SK-MEL-5 (cell line): ENCODE results near the gene IST1. TPM values are rescaled to one million over a fixed set of nuclear protein-coding genes. Genes with fewer than 3 reads are reported as not detected.

Experiments
- DNase-seq: peaks from one replicate; pipeline ENCODE4 v3.0.0-alpha.2; 2016; ENCODE audit warnings: low read depth, low spot score
- in situ Hi-C: cut with HindIII; loops from 2 replicates; pipeline ENCODE4 v1.10.0; 2016; ENCODE audit warnings: low sequenced_read_pairs, high pct_unique_total_duplicates, low pct_unique_long_range_greater_than_20kb
- total RNA-seq: library from RNA; depleted of rRNA; stranded (reverse); fragments of >200 nt; shearing (Covaris generic); gene quantifications from 2 replicates; pipeline ENCODE4 v1.2.3, GENCODE V29; 2014

Gene IST1
- total RNA-seq, 1 experiment from 2014 or later: 163 TPM

DNA sequence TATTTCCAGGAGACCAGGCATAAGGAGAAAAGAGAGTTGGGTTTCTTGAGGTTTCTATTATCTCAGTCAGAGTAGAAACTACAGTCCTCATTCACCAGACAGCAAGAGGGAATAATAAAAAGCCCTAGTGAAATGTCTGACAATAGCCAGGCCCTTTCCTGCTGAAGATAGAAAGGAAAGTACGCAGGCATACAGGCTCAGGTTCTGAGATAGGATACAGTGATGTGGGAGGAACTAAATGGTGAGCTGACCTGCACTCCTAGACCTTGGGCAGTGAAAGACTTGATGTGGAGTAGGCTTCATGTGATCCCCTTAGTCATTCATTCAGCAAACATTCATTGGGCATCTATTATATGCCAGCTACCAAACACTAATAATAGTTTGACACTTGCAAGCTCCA is 26.2 kb upstream of the IST1 start:
- DNase-seq: no peak
- in situ Hi-C loops: no loop called here

DNA sequence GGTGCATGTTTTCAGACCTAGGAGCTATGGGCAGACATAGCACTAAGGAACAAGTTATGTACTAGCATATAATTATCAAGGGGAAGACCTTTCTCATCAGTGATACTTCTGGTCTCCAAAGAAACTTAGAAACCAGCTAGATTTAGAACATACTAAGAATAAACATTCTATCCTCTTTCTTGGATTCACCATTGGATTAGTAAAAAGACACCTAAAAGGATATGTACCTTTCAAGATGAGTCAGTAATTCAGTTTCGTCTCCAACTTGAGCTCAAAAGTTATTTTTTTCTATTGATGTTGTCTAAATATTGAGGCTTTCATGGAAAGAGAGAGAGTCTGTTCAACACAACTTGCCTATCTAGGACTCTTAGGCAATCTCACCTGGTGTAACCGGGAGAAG is 24.5 kb upstream of the IST1 start:
- DNase-seq: no peak
- in situ Hi-C loops: no loop called here

DNA sequence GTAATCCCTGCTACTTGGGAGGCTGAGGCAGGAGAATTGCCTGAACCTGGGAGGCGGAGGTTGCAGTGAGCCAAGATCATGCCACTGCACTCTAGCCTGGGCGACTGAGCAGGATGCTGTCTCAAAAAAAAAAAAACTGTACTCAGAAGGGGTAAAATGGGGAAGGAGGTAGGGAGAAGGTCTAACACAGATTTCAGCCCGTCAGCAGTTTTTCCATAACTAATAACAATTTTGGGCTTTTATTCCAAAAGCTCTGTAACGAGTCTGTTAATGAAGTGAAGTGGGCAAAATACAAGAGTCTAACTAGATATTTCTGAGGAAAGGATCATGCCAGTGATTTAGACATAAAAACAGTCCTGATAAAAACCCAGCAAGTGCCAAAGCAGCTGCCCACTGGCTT is 22.1 kb upstream of the IST1 start:
- DNase-seq: no peak
- in situ Hi-C loops: no loop called here

DNA sequence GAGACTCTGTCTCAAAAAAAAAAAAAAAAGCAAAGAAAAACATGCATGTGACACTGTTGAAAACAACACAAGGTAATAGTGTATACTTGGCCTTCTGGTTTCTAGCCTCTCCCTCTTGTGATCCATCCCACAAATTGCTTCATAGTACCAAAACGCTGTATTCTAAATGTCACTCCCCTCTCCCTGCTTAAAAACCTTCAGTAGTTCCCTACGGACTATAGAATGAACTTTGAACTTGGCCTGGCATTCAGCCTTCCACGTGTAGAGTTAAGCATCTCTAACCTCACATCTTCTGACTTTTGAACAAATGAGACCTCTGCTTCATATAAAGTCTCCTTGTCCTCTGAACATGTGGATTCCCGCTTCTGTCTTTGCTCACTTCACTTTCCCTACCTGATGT is 16.4 kb upstream of the IST1 start:
- in situ Hi-C loops: no loop called here
- no peak for DNase-seq

DNA sequence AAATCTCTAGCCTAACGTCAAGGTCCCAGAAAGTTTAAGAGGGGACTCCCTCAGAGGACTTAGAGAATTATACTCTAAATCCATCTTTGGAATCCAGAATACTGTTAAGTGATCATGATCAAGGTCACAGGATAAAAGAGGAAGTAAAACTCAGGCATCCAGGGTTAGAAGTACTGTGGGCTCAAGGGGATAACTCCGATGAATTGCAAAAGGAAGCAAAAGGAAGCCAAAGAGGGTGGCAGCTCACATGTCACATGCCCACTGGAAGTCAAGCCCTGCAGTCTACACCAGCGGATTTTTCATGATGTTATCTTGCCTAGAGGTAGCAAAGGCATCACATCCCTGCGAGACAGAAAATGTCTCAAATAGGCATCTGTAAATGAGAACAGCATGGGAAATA is 15.2 kb upstream of the IST1 start:
- in situ Hi-C loops: no loop called here
- no peak for DNase-seq

DNA sequence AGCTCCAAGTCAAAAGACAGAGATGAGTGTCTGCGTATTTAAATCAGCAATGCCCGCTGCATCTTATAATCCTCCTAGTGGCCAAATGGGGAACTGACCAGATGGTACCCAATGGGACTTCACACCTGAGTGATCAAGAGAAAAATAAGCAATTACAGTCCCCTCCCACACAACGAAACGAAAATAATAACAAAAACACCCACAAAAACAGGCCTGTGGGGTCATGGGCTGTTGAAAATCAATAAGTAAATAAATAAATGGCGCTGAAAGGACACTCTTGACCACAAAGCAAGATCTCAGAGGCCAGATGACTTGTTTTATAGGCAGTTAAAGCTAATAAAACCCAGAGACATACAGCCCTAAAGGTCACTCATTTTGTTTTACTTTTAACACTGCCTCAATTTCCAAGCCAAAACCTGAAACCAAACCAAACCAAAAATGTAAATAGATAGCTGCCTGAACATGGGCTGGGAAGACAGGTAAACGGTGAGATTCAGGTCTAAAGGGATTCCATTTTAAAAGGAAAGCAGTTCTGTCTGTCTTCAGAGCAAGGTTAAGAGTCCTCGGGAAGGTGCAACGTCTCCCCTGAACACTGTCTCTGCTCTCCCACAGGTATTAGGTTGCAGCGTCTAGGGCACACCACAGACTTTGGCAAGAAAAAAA is 12.7 kb upstream of the IST1 start:
- peak; percentile 72 for DNase-seq
- in situ Hi-C loops: no loop called here

DNA sequence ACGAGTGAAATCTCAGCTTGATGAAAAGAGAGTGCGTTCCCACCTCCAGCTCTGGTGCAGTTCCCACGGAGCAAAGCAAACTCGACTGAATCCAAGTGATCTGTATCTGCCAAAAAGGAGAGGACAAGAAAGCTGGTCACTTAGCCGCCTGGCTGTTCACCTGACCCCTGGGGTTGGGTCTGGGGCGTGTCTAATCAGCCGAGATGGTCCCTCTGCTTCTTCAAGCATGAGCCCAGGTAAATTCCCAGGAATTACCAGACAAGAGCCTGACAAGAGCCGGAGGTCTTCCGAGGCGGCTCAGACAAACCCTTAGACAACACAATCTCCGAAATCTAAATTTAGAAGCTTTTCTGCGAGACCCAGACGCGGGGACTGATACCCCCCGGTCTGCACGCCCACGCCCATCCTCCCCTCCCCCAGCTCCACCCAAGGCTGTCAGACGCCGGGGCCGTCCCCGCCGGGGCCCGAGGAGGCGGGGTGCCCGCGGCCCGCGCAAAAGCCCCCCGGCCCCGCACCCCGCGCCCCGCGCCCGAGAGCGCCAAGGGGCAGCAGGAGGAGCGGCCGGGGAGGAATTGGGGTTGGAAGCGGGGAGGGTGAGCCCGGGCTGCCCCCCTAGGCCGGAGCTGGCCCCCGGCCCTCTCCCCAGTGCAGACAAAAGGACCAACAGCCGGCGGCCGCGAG is 12.0 kb upstream of the IST1 start:
- peak; percentile 13 for DNase-seq

DNA sequence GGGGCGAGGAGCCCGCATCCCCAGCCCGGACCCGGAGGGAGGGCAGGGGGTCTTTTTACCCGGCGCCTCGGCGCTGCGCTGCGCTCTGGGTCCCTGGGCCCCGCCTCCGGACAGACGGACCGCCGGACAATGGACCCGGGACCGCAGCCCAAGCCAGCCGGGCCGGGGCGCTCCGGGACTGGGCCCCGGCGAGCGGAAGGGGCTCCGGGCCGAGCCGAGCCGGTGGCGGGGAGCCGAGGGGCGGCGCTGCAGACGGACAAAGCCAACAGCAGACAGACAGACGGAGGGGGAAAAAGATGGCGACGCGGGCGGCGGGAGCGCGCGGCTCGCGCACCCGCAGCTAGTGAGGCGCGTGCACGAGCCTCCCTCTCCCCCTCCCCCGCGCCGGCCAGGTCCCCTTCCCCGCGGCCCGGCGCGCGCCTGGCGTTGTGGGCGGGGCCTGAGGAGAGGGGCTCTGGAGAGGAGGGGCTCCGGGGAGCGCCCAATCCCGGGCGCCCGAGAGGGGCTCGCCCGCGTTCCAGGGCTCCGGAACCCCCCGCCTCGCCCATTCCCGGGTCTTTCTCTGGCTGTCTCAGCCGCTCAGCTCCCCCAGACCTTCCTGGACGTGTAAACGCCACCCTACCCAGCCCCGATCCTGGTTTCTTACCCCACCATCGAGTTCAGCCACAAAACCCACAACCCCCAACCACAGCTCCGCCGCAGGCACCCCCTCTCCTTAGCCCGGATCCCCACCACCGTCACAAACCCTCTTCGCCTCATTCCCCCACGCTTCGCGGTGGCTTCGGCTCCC is 11.3 kb upstream of the IST1 start, which contains the start of gene ZNF821:
Gene ZNF821 (minus strand): TSS at position 334 of the 790 bp plus-strand sequence. CDS start 4,236 bp downstream, outside the sequence.
- DNase-seq: peak; percentile 71
- in situ Hi-C loops: no loop called here

More for the DNA sequence above, 12.0 kb upstream of the IST1 start:
- in situ Hi-C loops: no loop called here

DNA sequence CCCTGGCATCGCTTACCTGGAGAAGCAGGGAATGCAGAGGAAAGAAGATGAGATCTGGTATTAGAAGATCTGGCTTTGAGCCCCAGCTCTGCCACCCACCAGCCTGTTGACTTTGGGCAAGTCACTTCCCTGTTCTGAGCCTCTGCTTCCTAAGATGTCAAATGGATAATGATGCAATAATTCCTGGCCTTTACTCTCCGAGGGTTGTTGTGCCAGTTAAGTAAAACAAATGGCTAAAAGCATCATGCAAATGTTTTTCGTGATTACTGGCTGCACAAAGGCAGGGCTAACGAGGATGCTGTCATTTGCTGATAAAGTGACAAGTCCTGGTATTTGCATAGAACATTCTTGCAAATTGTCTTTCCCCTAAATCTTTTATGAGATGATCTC is 10.1 kb upstream of the IST1 start:
- in situ Hi-C loops: no loop called here

DNA sequence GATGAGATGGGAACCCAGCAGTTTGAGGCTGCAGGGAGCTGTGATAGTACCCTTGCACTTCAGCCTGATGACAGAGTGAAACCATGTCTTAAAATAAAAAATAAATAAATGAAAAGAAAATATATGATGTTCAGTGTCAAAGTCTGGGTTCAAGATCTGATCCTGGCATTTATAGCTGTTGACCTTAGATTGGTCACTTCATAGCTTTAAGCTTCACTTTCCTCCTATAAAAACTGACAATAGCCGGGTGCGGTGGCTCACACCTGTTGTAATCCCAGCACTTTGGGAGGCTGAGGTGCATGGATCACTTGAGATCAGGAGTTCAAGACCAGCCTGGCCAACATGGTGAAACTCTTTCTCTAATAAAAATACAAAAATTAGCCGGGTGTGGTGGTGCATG is 6.2 kb upstream of the IST1 start:
- in situ Hi-C loops: no loop called here

More for the DNA sequence above, 10.1 kb upstream of the IST1 start:
- no peak for DNase-seq

DNA sequence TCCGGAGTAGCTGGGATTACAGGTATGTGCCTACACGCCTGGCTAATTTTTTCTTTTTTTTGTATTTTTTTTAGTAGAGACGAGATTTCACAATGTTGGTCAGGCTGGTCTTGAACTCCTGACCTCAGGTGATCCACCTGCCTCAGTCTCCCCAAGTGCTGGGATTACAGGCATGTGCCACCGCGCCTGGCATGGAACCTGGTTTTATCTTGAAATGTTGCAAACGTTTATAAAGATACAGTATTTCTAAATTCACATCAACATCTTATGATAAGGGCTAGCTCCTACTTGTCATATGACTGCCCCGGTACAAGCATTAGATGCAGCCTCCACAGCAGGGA is 1.5 kb upstream of the IST1 start:
- in situ Hi-C loops: no loop called here
- no peak for DNase-seq

More for the DNA sequence above, 6.2 kb upstream of the IST1 start:
- DNase-seq: no peak

DNA sequence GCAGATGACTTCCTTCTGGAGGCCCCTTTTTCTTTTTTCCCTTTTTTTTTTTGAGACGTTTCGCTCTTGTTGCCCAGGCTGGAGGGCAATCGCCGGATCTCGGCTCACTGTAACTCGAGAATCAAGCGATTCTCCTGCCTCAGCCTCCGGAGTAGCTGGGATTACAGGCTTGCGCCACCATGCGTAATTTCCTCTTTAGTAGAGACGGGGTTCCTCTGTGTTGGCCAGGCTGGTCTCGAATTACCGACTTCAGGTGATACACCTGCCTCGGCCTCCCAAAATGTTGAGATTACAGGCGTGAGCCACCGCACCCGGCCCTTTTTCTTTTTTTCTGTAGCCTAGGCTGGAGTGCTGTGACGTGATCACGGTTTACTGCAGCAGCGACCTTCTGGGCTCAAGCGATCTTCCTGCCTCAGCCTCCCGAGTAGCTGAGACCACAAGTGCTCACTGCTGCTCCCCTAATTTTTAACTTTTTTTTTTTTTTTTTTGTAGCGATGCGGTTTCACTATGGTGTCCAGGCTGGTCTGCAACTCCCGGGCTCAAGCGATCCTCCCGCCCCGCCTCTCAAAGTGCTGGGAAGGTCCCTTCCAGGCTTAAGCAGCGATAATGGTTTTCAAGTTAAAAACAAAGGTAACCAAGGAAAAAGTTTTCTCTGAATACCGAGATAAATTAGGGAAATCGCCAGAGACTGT is 956 bp upstream of the IST1 start:
- in situ Hi-C loops: no loop called here
- peak; percentile 54 for DNase-seq

DNA sequence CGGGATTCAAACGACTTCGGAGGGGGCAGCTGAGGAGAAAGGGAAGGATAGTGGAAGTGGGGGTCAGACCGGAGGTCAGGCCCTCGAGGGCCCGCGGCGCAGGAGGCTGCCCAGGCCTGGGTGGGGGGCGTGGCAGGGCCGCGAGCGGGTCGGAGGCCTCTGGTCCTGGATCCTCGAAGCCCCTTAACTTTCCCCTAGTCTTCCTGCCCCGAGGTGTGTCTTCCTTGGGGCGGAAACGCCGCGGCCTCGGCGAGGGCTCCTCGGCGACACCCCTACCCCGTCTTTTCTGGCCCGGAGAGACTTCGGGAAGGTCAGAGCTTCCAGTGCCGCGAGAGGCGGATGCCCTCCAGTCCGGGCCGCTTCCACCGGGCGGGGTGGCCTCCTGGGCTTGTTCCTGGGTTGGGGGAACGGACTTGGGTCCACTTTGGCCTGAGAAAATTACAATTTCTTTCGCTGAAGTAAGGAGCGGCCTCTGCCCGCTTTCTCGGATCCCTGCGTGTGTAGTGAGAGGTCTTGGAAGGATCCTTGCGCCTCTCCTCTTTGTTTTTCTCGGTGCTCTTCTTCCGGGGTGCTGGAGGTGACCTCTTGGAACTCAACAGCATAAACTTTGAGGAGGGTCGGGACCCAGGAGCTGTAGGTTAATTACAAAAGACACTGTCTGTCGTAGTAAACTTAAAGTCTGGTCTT is 491 bp downstream of the IST1 start:
- peak; percentile 27 for DNase-seq
- in situ Hi-C loops: no loop called here

DNA sequence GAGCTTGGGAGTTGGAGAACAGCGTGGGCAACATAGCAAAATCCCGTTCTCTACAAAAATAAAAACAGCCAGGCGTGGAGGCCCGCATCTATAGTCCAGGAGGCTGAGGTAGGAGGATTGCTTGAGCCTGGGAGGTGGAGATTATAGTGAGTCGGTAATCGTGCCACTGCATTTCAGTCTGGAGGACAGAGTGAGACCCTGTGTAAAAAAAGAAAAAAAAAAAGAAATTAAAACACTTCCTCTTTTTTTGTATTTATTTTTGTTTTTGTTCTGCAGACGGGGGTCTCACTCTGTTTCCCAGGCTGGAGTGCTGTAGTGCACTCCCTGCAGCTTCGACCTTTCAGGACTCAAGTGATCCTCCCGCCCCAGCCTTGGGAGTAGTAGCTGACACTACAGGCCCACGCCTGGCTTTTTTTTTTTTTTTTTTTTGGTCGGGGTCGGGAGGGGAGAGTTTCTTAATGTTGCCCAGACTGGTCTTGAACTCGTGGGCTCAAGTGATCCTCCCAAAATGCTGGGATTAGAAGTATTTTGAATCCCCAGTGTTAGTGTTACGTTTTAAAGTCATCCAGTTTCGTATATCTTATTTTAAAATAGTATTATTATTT is 1.5 kb downstream of the IST1 start:
- in situ Hi-C loops: no loop called here

DNA sequence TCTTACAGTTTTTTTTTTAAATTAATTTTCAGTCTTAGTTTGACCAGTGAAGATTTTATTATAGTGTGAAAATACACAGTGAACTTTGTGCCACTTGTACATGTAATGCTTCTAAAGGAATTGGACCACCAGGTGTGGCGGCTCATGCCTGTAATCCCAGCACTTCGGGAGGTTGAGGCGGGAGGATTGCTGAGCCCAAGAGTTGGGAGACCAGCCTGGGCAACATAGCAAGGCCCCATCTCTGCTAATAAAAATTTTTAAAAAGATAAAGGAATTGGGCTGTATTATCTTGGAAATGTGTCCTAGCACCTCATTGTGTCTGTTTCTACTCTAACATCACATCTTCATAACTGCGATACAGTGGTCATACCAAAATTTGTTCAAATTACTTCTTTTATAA is 3.8 kb downstream of the IST1 start:
- no peak for DNase-seq
- in situ Hi-C loops: no loop called here

More for the DNA sequence above, 1.5 kb downstream of the IST1 start:
- no peak for DNase-seq

DNA sequence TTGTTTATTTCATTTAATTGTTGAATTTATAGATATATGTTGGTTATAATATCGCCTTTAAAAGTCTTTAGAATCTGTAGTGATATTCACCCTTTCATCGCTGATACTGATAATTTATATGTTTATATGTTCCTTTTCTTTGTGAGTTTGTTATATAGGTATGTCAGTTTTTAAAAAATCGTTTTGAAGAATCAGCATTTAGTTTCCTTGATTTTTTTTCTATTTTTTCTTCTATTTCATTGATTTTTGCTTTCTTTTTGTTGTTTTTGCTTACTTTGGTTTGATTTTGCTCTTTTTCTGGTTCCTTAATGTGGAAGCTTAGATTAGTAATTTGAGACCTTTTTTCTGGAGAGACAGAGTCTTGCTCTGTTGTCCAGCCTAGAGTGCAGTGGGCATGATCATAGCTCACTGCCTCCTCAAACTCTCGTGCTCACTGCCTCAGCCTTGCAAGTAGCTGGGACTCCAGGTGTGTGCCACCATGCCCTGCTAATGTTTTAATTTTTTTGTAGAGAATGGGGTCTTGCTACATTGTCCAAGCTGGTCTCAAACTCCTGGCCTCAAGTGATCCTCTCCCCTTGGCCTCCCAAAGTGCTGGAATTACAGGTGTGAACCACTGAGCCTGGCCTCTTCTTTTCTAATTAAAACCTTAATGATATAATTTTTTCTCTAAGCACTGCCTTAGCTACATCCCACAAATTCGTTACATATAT is 7.5 kb downstream of the IST1 start:
- in situ Hi-C loops: no loop called here
- no peak for DNase-seq

DNA sequence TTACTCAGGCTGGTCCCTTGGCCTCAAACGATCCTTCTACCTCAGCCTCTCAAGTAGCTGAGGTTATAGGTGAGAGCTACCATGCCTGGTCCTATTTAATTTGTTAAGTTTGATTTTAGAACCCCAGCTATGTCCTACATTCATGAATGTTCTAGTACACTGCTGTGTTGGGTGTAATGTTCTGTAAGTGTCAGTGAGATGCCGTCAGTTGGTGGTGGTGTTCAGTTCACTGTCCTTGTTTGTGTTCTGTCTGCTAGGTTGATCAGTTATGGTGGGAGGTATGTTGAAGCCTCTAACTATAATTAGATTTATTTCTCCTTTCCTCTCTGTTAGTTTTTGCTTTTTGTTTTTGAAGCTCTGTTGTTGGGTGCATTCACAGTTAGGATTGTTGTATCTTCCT is 8.3 kb downstream of the IST1 start:
- no peak for DNase-seq
- in situ Hi-C loops: no loop called here
